IMR-90 (cell line): ENCODE results near the gene LRRTM4. TPM values are rescaled to one million over a fixed set of nuclear protein-coding genes. Genes with fewer than 3 reads are reported as not detected.

Source experiments
- ATAC-seq: fragments of 200-7000 bp; cut with Tn5 transposase; 2 replicates; pipeline ENCODE4 v1.9.1; 2020; ENCODE audit warnings: low read depth, mild to moderate bottlenecking, moderate library complexity
- BruUV-seq: library from RNA; stranded (reverse); fragments of 400-500 nt; replicated peaks from 2 replicates; lab custom pipeline; 2021; lab: Mats Ljungman, UMichigan
- CTCF ChIA-PET: fragments of 300-600 bp; formaldehyde crosslinking; extraction: SDS; loops from one replicate; lab custom pipeline; 2021; ENCODE audit warnings: antibody characterized with exemption; lab: Yijun Ruan, JAX
- POLR2A ChIA-PET: fragments of 300-600 bp; sonication (Branson Sonifier 250); formaldehyde crosslinking; loops from one replicate; lab custom pipeline; 2022; ENCODE audit warnings: antibody characterized with exemption; ENCODE audit not compliant: unreplicated experiment; lab: Charles Lee
- DNase-seq: peaks from one replicate; pipeline ENCODE4 v3.0.0; 2013
- H2AFZ ChIP-seq: replicated peaks from 2 replicates; pipeline ENCODE3; 2013; ENCODE audit warnings: low read length, mild to moderate bottlenecking; ENCODE audit not compliant: poor library complexity
- H2AK5ac ChIP-seq: 2 replicates; pipeline ENCODE4 v1.6.1; 2013; ENCODE audit warnings: low read depth, low read length, inconsistent platforms
- H2AK9ac ChIP-seq: replicated peaks from 2 replicates; pipeline ENCODE3; 2013; ENCODE audit warnings: mild to moderate bottlenecking, low read depth, low read length, moderate library complexity; ENCODE audit not compliant: poor library complexity
- H2BK120ac ChIP-seq: 2 replicates; pipeline ENCODE4 v1.6.1; 2013; ENCODE audit warnings: low read depth, low read length, inconsistent platforms
- H2BK15ac ChIP-seq: 3 replicates; pipeline ENCODE4 v1.6.1; 2013; ENCODE audit warnings: low read depth, low read length, inconsistent platforms
- H2BK20ac ChIP-seq: 2 replicates; pipeline ENCODE4 v1.6.1; 2013; ENCODE audit warnings: low read depth, mild to moderate bottlenecking, inconsistent platforms, low read length, moderate library complexity
- H2BK5ac ChIP-seq: 2 replicates; pipeline ENCODE4 v1.6.1; 2013; ENCODE audit warnings: mild to moderate bottlenecking, low read depth, low read length, inconsistent platforms; ENCODE audit not compliant: poor library complexity, severe bottlenecking
- H3K14ac ChIP-seq: replicated peaks from 2 replicates; pipeline ENCODE4 v1.6.1; 2013; ENCODE audit warnings: low read depth, low read length, inconsistent platforms
- H3K18ac ChIP-seq: 2 replicates; pipeline ENCODE4 v1.6.1; 2013; ENCODE audit warnings: low read depth, low read length, control low read depth
- H3K23ac ChIP-seq: 2 replicates; pipeline ENCODE4 v1.6.1; 2013; ENCODE audit warnings: low read depth, low read length, inconsistent platforms
- H3K27ac ChIP-seq: 2 replicates; pipeline ENCODE4 v1.5.1; 2013; ENCODE audit warnings: mild to moderate bottlenecking, control low read depth, low read length; ENCODE audit not compliant: insufficient read depth
- H3K27me3 ChIP-seq: 2 replicates; pipeline ENCODE4 v1.6.1; 2013; ENCODE audit warnings: low read length; ENCODE audit not compliant: control insufficient read depth, insufficient read depth
- H3K36me3 ChIP-seq: 2 replicates; pipeline ENCODE4 v1.6.1; 2013; ENCODE audit warnings: low read length, mixed read lengths; ENCODE audit not compliant: control insufficient read depth, insufficient read depth
- H3K4ac ChIP-seq: 2 replicates; pipeline ENCODE4 v1.6.1; 2013; ENCODE audit warnings: low read depth, low read length, inconsistent platforms
- H3K4me1 ChIP-seq: 2 replicates; pipeline ENCODE4 v1.6.1; 2013; ENCODE audit warnings: low read length, mixed read lengths; ENCODE audit not compliant: control insufficient read depth, insufficient read depth
- H3K4me2 ChIP-seq: 2 replicates; pipeline ENCODE4 v1.6.1; 2013; ENCODE audit warnings: low read depth, mild to moderate bottlenecking, control low read depth, low read length, moderate library complexity
- H3K4me3 ChIP-seq: 2 replicates; pipeline ENCODE4 v1.5.1; 2013; ENCODE audit warnings: low read depth, mild to moderate bottlenecking, control low read depth, low read length, moderate library complexity; ENCODE audit not compliant: insufficient read depth
- H3K56ac ChIP-seq: 2 replicates; pipeline ENCODE4 v1.6.1; 2013; ENCODE audit warnings: low read length, inconsistent platforms; ENCODE audit not compliant: insufficient read depth; ENCODE audit errors: extremely low read depth
- H3K79me1 ChIP-seq, 2 experiments: 2 replicates each; pipeline ENCODE4 v1.6.1; 2013; ENCODE audit warnings: low read length in 2 of 2, inconsistent platforms in 1 of 2, low read depth in 1 of 2
- H3K9ac ChIP-seq: 2 replicates; pipeline ENCODE4 v1.6.1; 2013; ENCODE audit warnings: low read depth, low read length, control low read depth
- H3K9me1 ChIP-seq: 2 replicates; pipeline ENCODE4 v1.6.1; 2013; ENCODE audit warnings: low read length, inconsistent platforms; ENCODE audit not compliant: insufficient read depth
- H3K9me3 ChIP-seq: 2 replicates; pipeline ENCODE4 v1.6.1; 2013; ENCODE audit warnings: low read length; ENCODE audit not compliant: control insufficient read depth, insufficient read depth
- H4K20me1 ChIP-seq: 2 replicates; pipeline ENCODE4 v1.6.1; 2013; ENCODE audit warnings: low read length, inconsistent platforms; ENCODE audit not compliant: insufficient read depth
- H4K5ac ChIP-seq: 2 replicates; pipeline ENCODE4 v1.6.1; 2013; ENCODE audit warnings: mild to moderate bottlenecking, low read depth, low read length, control low read depth
- H4K8ac ChIP-seq, 2 experiments: 2 replicates each; pipeline ENCODE4 v1.6.1; 2013; ENCODE audit warnings: low read depth in 2 of 2, low read length in 2 of 2, control low read depth in 1 of 2, inconsistent platforms in 1 of 2
- H4K91ac ChIP-seq: 2 replicates; pipeline ENCODE4 v1.6.1; 2013; ENCODE audit warnings: low read depth, low read length, inconsistent platforms; ENCODE audit not compliant: insufficient read depth
- BHLHE40 ChIP-seq: fragments of 150-350 bp; IDR thresholded peaks from 2 replicates; pipeline ENCODE4 v1.6.1; 2016; ENCODE audit warnings: mild to moderate bottlenecking, low read depth, low read length
- CHD1 ChIP-seq: IDR thresholded peaks from 2 replicates; pipeline ENCODE4 v1.6.1; 2012; ENCODE audit warnings: low read depth, low read length, improper control_type of control experiment
- MAZ ChIP-seq: IDR thresholded peaks from 2 replicates; pipeline ENCODE4 v1.6.1; 2012; ENCODE audit warnings: low read depth, mild to moderate bottlenecking, low read length, improper control_type of control experiment, moderate library complexity, borderline replicate concordance
- RAD21 ChIP-seq: IDR thresholded peaks from 2 replicates; pipeline ENCODE4 v1.6.1; 2012; ENCODE audit warnings: low read length, improper control_type of control experiment
- RCOR1 ChIP-seq: IDR thresholded peaks from 2 replicates; pipeline ENCODE4 v1.6.1; 2012; ENCODE audit warnings: mild to moderate bottlenecking, low read length, improper control_type of control experiment; ENCODE audit not compliant: insufficient replicate concordance
- SMC3 ChIP-seq: fragments of 150-350 bp; IDR thresholded peaks from 2 replicates; pipeline ENCODE4 v1.6.1; 2016; ENCODE audit warnings: low read depth, mild to moderate bottlenecking, antibody characterized with exemption, low read length, moderate library complexity
- WGBS, 2 experiments: methylation state at CpG; one replicate each; pipeline versions ENCODE4 v1.1.5 to v1.1.7; 2013; ENCODE audit warnings: missing lambda C conversion rate in 2 of 2; ENCODE audit not compliant: insufficient read length in 1 of 2; ENCODE audit errors: extremely low coverage in 2 of 2; 5-methylcytosine and 5-hydroxymethylcytosine counted together
- dilution Hi-C: fragments of 300-500 bp; cut with HindIII; formaldehyde crosslinking; loops from one replicate; pipeline ENCODE4 v1.14.3; 2018; ENCODE audit warnings: low sequenced_read_pairs; ENCODE audit not compliant: unreplicated experiment
- in situ Hi-C: fragments of 300-500 bp; cut with MboI; formaldehyde crosslinking; loops from 3 replicates; pipeline ENCODE4 v1.14.3; 2019; ENCODE audit warnings: low sequenced_read_pairs, inconsistent platforms, mixed read lengths
- intact Hi-C: fragments of 100-400 bp; cut with micrococcal nuclease; formaldehyde crosslinking; loops from 2 replicates; pipeline ENCODE4 v1.10.0; 2022
- polyA plus RNA-seq, 3 experiments: library from polyadenylated mRNA; depleted of rRNA; stranded (reverse); fragments of >200 nt; gene quantifications; 2 replicates each; pipeline ENCODE4 v1.2.3, GENCODE V29; 2012; ENCODE audit warnings: low replicate concordance in 1 of 3
- total RNA-seq: library from RNA; depleted of rRNA; stranded (reverse); fragments of >200 nt; gene quantifications from 2 replicates; pipeline ENCODE4 v1.2.3, GENCODE V29; 2012

The LRRTM4 gene
- total and polyA plus RNA-seq, 2 of the 4 experiments (the other 2 are of a cell fraction) = not detected

GRCh38 chr2:77458216-77458615 is 64.0 kb downstream of the LRRTM4 start:
- no peak overlapping the region for H2BK20ac ChIP-seq
- DNase-seq (no peak), ATAC-seq (no peak)
- no peaks in the 10 kb centered on the region for H4K20me1 ChIP-seq
- H3K56ac ChIP-seq = no peak overlapping the region
- no peak overlapping the region for H2AK9ac ChIP-seq
- intact Hi-C loops (no loop called here), in situ Hi-C loops (no loop called here), dilution Hi-C loops (no loop called here)
- H3K27me3 ChIP-seq = no peaks in the 10 kb centered on the region
- H2BK5ac ChIP-seq = no peak overlapping the region
- H3K4ac ChIP-seq = no peak overlapping the region
- TF ChIP-seq RAD21 (no peak), MAZ (no peak), SMC3 (no peak), BHLHE40 (no peak), CHD1 (no peak), RCOR1 (no peak)
- no peaks in the 10 kb centered on the region for H3K79me1 ChIP-seq
- no peaks in the 10 kb centered on the region for H3K4me1 ChIP-seq
- H4K8ac ChIP-seq = no peak overlapping the region
- ChIA-PET CTCF (no interaction called here), POLR2A (no interaction called here)
- no peak overlapping the region for H2AFZ ChIP-seq
- H3K36me3 ChIP-seq = no peaks in the 10 kb centered on the region
- H3K14ac ChIP-seq = no peak overlapping the region
- no peak overlapping the region for H3K18ac ChIP-seq
- no peak overlapping the region for H2BK15ac ChIP-seq
- H3K4me2 ChIP-seq = no peak overlapping the region
- no TSS peak for BruUV-seq
- H3K4me3 ChIP-seq = no peak overlapping the region
- no peaks in the 10 kb centered on the region for H3K9me1 ChIP-seq
- no peak overlapping the region for H4K91ac ChIP-seq
- H2AK5ac ChIP-seq = no peak overlapping the region
- H3K9ac ChIP-seq = no peak overlapping the region
- no peak overlapping the region for H4K5ac ChIP-seq
- H3K23ac ChIP-seq = no peak overlapping the region
- no peak overlapping the region for H2BK120ac ChIP-seq
- H3K27ac ChIP-seq = no peak overlapping the region
- WGBS, 2 experiments = no CpG with 5 or more reads among the region's 3 CpGs
- no peaks in the 10 kb centered on the region for H3K9me3 ChIP-seq
